KOPT-K1 (cell line): Measurements from ENCODE around the gene IL4.
"Not testable (repeated sequence)": the region's sequence is repeated elsewhere in the genome, so short reads cannot be mapped to it uniquely, and the experiment has no call there.

Experiments used
- H3K27ac ChIP-seq: fragments of 200-600 bp; sonication (generic); 2 replicates; pipeline ENCODE4 v1.5.1; 2016; ENCODE audit warnings: antibody characterized with exemption, mild to moderate bottlenecking, low read depth, low read length; ENCODE audit not compliant: poor library complexity, severe bottlenecking
- H3K36me3 ChIP-seq: fragments of 200-600 bp; sonication (generic); 2 replicates; pipeline ENCODE4 v1.5.1; 2017; ENCODE audit warnings: antibody characterized with exemption, mild to moderate bottlenecking, low read length, moderate library complexity; ENCODE audit not compliant: insufficient read depth
- H3K9me3 ChIP-seq: fragments of 200-600 bp; sonication (generic); 2 replicates; pipeline ENCODE4 v1.5.1; 2017; ENCODE audit warnings: antibody characterized with exemption, low read length, mild to moderate bottlenecking; ENCODE audit not compliant: insufficient read depth, poor library complexity, severe bottlenecking

IL4 gene

DNA sequence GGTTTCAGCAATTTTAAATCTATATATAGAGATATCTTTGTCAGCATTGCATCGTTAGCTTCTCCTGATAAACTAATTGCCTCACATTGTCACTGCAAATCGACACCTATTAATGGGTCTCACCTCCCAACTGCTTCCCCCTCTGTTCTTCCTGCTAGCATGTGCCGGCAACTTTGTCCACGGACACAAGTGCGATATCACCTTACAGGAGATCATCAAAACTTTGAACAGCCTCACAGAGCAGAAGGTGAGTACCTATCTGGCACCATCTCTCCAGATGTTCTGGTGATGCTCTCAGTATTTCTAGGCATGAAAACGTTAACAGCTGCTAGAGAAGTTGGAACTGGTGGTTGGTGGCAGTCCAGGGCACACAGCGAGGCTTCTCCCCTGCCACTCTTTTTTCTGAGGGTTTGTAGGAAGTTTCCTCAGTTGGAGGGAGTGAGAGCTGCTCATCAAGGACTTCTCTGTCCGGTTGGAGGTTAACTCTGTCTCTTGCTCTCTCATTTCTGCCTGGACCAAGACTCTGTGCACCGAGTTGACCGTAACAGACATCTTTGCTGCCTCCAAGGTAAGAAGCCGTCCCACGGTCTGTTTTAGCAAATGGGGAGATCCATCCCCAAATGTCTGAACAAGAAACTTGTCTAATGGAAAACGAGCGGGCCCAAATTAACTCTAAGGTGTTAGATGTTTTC, at the start of gene IL4:
Gene IL4, plus strand, starts transcription at position 51 of the 692 bp plus-strand sequence. Its CDS starts 62 bp downstream, at position 113.
- H3K36me3 ChIP-seq: no peaks in the 10 kb centered on the region; the same call in 1 of the 2 replicates
- H3K9me3 ChIP-seq: no peaks in the 10 kb centered on the region
- peak within 1 kb of the TSS; percentile 75 for H3K27ac ChIP-seq

GRCh38 chr5:132627470-132627869, 46.3 kb upstream of the IL4 start:
- Histone ChIP-seq H3K36me3 (peaks cover 63% of the 10 kb centered on the region), H3K9me3 (no peaks in the 10 kb centered on the region)

GRCh38 chr5:132628814-132629213, 45.0 kb upstream of the IL4 start:
- H3K27ac ChIP-seq: peak overlapping the region; percentile 40
- peaks cover 54% of the 10 kb centered on the region for H3K36me3 ChIP-seq
- no peaks in the 10 kb centered on the region for H3K9me3 ChIP-seq

More at GRCh38 chr5:132627470-132627869, 46.3 kb upstream of the IL4 start:
- no peak overlapping the region for H3K27ac ChIP-seq

- H3K36me3 ChIP-seq: peaks cover 49% of the 10 kb centered on the region
- no peaks in the 10 kb centered on the region for H3K9me3 ChIP-seq
- peak overlapping the region; percentile 40 for H3K27ac ChIP-seq
Measured at GRCh38 chr5:132629230-132629944, 44.4 kb upstream of the IL4 start.

DNA sequence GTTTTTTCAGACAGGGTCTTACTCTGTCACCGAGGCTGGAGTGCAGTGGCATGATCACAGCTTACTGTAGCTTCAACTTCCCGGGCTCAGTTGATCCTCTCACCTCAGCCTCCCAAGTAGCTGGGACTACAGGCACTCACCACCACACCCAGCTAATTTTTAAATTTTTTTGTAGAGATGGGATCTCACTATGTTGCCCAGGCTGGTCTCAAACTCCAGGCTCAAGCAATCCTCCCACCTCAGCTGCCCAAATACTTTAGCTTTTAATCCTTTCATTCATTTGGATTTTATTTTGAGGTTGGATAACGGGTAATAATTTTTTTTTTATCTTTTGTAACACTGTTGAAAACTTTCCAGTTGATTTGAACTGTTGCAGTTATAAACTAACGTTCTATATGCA, 40.2 kb upstream of the IL4 start:
- not testable (repeated sequence) for H3K27ac ChIP-seq, H3K9me3 ChIP-seq
- peaks cover 46% of the 10 kb centered on the region for H3K36me3 ChIP-seq

- H3K36me3 ChIP-seq: peaks cover 50% of the 10 kb centered on the region
- no peaks in the 10 kb centered on the region for H3K9me3 ChIP-seq
- H3K27ac ChIP-seq: peak overlapping the region; percentile 55
Measured at GRCh38 chr5:132635873-132636272, 37.9 kb upstream of the IL4 start.

GRCh38 chr5:132637241-132637640, 36.5 kb upstream of the IL4 start:
- Histone ChIP-seq H3K9me3 (no peaks in the 10 kb centered on the region), H3K27ac (no peak overlapping the region), H3K36me3 (peaks cover 55% of the 10 kb centered on the region)

DNA sequence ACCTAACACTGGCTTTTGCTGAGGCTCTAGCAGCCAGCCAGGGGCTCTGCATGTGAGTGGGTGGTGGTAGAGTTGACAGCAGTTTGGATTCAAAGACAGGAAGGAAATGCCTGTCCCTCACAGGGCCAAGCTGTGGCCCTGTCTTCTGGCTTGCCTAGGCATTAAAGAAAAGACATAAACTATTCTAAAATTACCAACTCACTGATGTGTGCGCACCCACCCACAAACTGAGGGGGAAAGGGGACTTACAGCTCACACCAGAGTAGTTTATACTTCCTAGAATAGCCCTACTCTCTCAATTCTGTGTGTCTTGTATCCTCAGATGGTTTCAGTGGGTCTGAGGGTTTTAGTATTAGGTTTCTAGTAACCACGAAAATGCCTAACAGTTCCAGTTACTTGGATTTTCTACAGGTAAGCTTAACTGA, 34.1 kb upstream of the IL4 start:
- H3K27ac ChIP-seq: peak overlapping the region; percentile 51
- peaks cover 70% of the 10 kb centered on the region for H3K36me3 ChIP-seq
- no peaks in the 10 kb centered on the region for H3K9me3 ChIP-seq

DNA sequence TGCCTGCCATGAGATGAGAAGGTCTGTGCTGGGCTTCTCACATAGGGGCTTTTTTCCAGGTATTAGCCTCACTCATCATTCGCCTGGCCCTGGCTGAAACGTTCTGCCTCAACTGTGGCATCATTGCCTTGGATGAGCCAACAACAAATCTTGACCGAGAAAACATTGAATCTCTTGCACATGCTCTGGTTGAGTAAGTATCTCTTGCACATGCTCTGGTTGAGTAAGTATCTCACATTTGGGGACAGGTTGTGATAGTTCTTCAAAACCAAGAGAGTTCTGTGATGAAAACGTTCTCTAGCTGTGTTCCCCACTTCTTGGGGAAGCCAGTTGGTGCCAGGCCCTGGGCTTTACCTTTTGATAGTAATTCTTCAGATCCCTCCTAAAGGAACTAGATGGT, 33.2 kb upstream of the IL4 start:
- H3K27ac ChIP-seq: peak overlapping the region; percentile 51
- no peaks in the 10 kb centered on the region for H3K9me3 ChIP-seq
- H3K36me3 ChIP-seq: peaks cover 75% of the 10 kb centered on the region

DNA sequence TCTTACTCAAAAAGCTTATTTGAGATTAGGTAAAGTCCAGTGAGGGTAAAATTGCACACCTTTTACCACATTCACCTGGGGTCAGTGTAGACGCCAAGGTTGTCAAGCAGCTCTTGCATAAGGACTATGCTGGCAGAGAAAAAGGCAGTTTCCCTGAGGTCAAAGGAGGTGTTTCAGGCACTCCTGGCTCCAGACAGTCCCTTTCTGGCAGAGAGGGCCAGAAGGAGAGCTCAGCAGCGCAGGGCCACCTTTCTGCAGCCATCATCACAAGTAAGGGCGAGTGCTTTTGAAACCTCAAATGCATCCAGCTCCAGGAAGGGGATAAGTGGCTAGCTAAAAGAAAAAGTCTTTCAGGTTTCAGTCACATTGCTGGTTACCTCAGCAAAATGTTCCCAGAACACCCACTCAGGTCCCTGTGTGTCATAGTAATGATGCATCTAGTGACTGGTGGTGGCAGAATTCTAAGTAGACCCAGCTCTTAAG, 32.5 kb upstream of the IL4 start:
- Histone ChIP-seq H3K36me3 (peaks cover 75% of the 10 kb centered on the region), H3K27ac (peak overlapping the region; percentile 51), H3K9me3 (no peaks in the 10 kb centered on the region)

DNA sequence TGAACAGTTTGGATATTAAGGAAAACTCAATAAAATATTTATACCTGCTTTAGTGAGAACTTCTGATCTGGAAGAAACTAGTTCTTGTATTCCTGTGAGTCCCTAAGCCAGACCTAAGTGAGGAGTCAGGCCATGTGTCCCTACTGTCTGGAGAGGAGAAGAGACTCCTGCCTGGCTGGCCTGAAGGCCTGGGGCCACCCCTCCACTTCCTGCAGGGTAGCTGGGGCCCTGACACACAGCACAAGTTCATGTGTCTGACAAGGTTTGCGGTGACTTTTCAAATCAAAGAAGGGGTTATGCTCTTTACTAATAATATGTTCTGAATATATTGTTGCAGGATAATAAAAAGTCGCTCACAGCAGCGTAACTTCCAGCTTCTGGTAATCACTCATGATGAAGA, 31.9 kb upstream of the IL4 start:
- H3K36me3 ChIP-seq: peaks cover 71% of the 10 kb centered on the region
- no peaks in the 10 kb centered on the region for H3K9me3 ChIP-seq
- H3K27ac ChIP-seq: peak overlapping the region; percentile 51

- H3K27ac ChIP-seq: no peak overlapping the region
- H3K36me3 ChIP-seq: peaks cover 49% of the 10 kb centered on the region
- H3K9me3 ChIP-seq: peaks cover 17% of the 10 kb centered on the region
Measured at GRCh38 chr5:132644177-132644576, 29.6 kb upstream of the IL4 start.

DNA sequence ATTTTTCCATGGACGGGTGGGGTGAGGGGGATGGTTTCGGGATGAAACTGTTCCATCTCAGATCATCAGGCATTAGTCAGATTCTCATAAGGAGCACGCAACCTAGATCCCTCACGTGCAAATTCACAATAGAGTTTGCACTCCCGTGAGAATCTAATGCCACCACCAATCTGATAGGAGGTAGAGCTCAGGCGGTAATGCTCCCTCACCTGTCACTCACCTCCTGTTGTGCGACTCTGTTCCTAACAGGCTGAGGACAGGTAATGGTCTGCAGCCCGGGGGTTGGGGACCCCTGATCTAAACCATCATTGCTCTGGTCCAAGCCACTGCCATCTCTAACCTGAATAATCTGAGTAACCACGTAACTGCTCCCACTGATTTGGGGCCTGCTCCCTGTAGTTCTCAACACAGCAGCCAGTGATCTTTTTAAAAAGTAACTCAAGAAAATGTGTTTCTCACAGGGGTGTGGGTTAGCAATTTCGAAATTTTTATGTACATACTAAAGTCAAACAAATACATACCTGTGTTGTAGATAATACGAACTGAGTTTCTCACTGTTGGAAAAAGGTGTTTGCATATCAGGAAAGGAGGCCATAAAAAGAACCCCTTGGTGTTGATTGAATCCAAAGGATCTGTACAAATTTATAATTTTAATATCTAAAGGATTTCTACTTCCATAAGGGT, 27.1 kb upstream of the IL4 start:
- H3K9me3 ChIP-seq: peaks cover 17% of the 10 kb centered on the region
- no peak overlapping the region for H3K27ac ChIP-seq
- peaks cover 30% of the 10 kb centered on the region for H3K36me3 ChIP-seq

GRCh38 chr5:132647473-132647872, 26.3 kb upstream of the IL4 start:
- Histone ChIP-seq H3K36me3 (peaks cover 22% of the 10 kb centered on the region), H3K27ac (no peak overlapping the region), H3K9me3 (peaks cover 17% of the 10 kb centered on the region)

- Histone ChIP-seq H3K9me3 (peaks cover 17% of the 10 kb centered on the region), H3K36me3 (peaks cover 13% of the 10 kb centered on the region; the same call in 1 of the 2 replicates), H3K27ac (no peak overlapping the region)
Measured at GRCh38 chr5:132648355-132648754, 25.4 kb upstream of the IL4 start.
